ACHN (cell line): Measurements from ENCODE around the gene CCL16.
A peak's percentile ranks its signal among the peaks of the same experiment; 100 is the strongest.
"Not testable (repeated sequence)": the region's sequence is repeated elsewhere in the genome, so short reads cannot be mapped to it uniquely, and the experiment has no call there.

Source experiments
- DNase-seq: peaks from one replicate; pipeline ENCODE4 v3.0.0-alpha.2; 2015
- in situ Hi-C: cut with HindIII; loops from 2 replicates; pipeline ENCODE4 v1.10.0; 2017; ENCODE audit warnings: low sequenced_read_pairs, low pct_ligation_motif_present, low pct_unique_long_range_greater_than_20kb

The CCL16 gene

DNA sequence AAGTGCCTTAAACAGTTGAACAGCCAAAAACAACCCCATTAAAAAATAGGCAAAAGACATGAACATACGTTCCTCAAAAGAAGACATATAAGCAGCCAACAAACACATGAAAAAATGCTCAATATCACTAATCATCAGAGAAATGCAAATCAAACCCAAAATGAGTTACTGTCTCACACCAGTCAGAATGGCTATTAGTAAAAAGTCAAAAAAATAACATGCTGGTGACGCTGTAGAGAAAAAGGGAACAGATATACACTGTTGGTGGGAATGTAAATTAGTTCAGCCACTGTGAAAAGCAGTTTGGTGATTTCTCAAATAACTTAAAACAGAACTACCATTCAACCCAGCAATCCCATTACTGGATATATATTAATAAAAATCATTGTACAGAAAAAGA lies 14.0 kb upstream of the CCL16 start:
- in situ Hi-C loops, DNase-seq: not testable (repeated sequence)

GRCh38 chr17:35991075-35991474 lies 9.8 kb upstream of the CCL16 start:
- in situ Hi-C loops: no loop called here
- DNase-seq: no peak

- in situ Hi-C loops: no loop called here
- no peak for DNase-seq
Measured at GRCh38 chr17:35988164-35988563, 6.9 kb upstream of the CCL16 start.

DNA sequence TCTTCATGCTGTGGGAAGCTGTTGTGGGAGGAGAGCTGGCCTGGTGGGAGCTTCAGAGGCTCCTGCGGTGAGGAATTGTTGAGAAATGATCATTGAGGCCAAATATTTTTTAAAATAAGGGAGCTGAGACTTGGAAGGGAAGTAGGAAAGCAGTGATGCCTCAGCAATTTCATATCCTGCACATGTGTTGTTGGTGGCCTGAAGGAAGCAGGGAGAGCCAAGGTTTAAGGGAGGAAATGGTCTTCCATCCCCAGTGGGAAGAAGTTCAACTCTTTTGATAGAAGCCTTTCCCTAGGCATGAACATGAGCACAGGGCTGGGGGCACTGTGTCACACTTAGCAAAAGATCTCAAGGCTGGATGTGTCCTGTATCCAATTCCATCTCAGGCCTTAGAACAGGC lies 5.3 kb upstream of the CCL16 start, which contains the start of gene CCL14:
CCL14 (minus strand) TSS at position 87 of the 400 bp plus-strand sequence; CDS start at position 7, 80 bp downstream.
- DNase-seq: no peak
- in situ Hi-C loops: no loop called here

- DNase-seq: no peak
- in situ Hi-C loops: no loop called here
Measured at GRCh38 chr17:35984140-35984539, 2.8 kb upstream of the CCL16 start.

GRCh38 chr17:35982409-35983191 lies 1.3 kb upstream of the CCL16 start:
- no peak for DNase-seq
- in situ Hi-C loops: no loop called here

DNA sequence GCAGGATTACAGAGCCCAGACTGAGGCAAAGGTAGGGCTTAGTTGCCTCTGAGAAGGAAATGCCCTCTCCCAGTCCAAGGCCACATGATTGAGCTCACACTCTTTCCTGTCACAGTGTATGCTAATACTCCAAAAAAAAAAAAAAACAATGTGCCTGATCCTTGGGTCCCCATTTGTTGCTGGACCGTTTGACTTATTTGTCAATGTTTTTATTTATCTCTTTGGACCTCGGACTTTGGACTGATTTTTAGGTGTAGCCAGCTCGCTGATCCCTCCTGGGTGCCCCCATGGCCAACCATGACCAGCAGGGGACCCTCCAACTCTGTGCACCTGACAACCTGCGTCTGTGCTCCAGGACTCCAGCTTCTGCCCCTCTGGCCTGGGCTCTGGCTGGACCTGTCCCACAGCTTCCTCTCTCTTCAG lies 622 bp upstream of the CCL16 start:
- DNase-seq: no peak
- in situ Hi-C loops: no loop called here

GRCh38 chr17:35978346-35978745 lies 3.0 kb downstream of the CCL16 start:
- in situ Hi-C loops: no loop called here
- DNase-seq: no peak

- no peak for DNase-seq
Measured at GRCh38 chr17:35977509-35977908, 3.8 kb downstream of the CCL16 start.

DNA sequence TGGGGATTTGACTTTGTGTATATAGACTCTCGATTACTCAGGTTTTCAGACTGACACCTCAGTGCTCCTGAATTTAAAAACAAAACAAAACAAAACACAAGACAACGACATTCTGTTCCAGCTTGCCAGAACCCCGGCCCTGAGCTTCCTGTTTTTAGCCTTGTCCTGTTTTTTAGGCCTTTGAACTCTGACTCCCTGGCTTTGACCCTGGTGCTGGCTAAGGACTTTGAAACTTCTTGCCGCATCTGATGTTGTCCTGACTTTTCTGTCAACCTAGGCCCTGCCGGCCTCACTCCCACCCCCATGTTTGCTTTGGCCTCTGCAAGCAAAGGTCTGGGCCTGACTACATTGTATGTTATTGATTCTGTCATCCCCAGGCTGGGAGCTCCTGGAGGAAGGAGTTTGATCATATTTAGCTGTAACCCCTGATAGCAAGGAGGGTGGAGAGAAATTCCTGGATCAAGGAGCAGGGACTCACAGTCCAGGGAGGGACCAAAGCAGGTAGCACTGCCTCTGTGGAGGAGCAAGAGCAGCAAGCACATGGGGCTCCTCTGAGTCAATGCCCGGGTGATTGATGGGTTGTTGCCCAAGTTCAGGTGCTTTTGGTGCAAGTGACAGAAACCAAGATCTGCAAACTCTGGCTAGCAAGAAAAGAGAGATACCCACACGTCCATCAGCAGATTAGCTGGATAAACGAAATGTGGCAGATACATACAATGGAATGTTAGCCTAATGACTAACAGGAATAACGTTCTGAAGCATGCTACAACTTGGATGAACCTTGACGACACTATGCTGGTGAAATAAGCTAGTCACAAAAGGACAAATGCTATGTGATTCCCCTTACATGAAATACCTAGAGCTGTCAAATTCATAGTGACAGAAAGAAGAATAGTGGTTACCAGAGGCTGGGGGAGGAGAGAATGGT lies 7.7 kb downstream of the CCL16 start:
- in situ Hi-C loops: no loop called here
- DNase-seq: no peak

More at GRCh38 chr17:35977509-35977908, 3.8 kb downstream of the CCL16 start:
- in situ Hi-C loops: no loop called here

- in situ Hi-C loops: no loop called here
Measured at GRCh38 chr17:35972945-35973332, 8.4 kb downstream of the CCL16 start.

DNA sequence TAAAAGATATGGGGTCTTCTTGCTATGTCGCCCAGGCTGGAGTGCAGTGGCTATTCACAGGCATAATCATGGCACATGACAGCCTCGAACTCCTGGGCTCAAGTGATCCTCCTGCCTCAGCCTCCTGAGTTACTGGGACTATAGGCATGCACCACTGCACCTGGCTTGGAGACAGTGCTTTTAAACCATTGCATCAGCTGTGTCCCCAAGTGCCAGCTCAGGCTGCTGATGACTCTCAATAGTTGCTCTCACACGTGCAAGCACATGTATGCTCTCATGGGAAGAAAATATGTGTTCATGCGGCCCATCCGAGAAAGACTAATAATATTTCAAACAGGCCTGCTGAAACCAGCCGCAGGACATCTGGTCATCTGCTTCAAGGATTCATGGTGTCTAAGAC lies 8.8 kb downstream of the CCL16 start:
- in situ Hi-C loops: no loop called here

More at GRCh38 chr17:35972945-35973332, 8.4 kb downstream of the CCL16 start:
- no peak for DNase-seq

DNA sequence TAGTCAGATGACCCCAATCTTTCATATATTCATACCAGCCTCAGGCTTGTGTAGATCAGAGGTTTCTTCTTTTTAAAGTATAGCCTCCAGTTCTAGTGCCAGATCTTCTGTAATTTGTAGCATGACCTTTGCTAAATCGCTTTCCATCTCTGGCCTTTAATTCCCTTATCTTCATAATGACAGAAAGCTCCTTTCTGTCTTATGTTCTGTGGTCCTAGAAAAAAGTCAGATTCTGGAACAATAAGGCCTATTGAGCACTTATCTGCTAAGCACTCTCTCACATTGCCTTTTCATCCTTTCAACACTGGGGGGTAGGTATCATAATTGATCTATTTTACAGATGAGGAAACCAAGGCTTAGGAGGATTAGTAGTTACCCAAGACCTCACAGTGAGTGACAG lies 9.2 kb downstream of the CCL16 start:
- DNase-seq: no peak
- in situ Hi-C loops: no loop called here

More for the DNA sequence above, 8.8 kb downstream of the CCL16 start:
- no peak for DNase-seq

- in situ Hi-C loops: no loop called here
- DNase-seq: peak; percentile 78
Measured at GRCh38 chr17:35969558-35970380, 11.5 kb downstream of the CCL16 start.

- no peak for DNase-seq
- in situ Hi-C loops: no loop called here
Measured at GRCh38 chr17:35968520-35969054, 12.7 kb downstream of the CCL16 start.

- in situ Hi-C loops: no loop called here
- no peak for DNase-seq
Measured at GRCh38 chr17:35965272-35965671, 16.0 kb downstream of the CCL16 start.

- in situ Hi-C loops: no loop called here
- DNase-seq: no peak
Measured at GRCh38 chr17:35963663-35964062, 17.6 kb downstream of the CCL16 start.

- in situ Hi-C loops: no loop called here
- no peak for DNase-seq
Measured at GRCh38 chr17:35953720-35954119, 27.6 kb downstream of the CCL16 start.
